HCT116 (cell line): Measurements from ENCODE around the gene PEMT. TPM values are rescaled to one million over a fixed set of nuclear protein-coding genes. Genes with fewer than 3 reads are reported as not detected.

Experiments used
- ATAC-seq: fragments of 200-7000 bp; cut with Tn5 transposase; 2 replicates; pipeline ENCODE4 v1.9.1; 2020; ENCODE audit warnings: mild to moderate bottlenecking, moderate library complexity
- BruUV-seq: library from RNA; stranded (reverse); fragments of 400-500 nt; replicated peaks from 2 replicates; lab custom pipeline; 2021; lab: Mats Ljungman, UMichigan
- CTCF ChIA-PET: fragments of 300-600 bp; sonication (Branson Sonifier 250); formaldehyde crosslinking; loops from one replicate; lab custom pipeline; 2021; ENCODE audit warnings: antibody characterized with exemption; lab: Charles Lee
- POLR2A ChIA-PET: fragments of 300-600, 350-600 bp; sonication (Branson Sonifier 250); formaldehyde crosslinking; loops from one replicate; lab custom pipeline; 2021; ENCODE audit warnings: antibody characterized with exemption; lab: Charles Lee
- RAD21 ChIA-PET, 2 experiments: fragments of 300-600 bp; sonication (Branson Sonifier 250); formaldehyde crosslinking; loops; one replicate each; lab custom pipeline; 2023; ENCODE audit warnings: low total read pairs in 2 of 2; ENCODE audit not compliant: uncharacterized antibody in 2 of 2, unreplicated experiment in 2 of 2, low non-redundant PET in 1 of 2; lab: Charles Lee
- DNase-seq: peaks from one replicate; pipeline ENCODE4 v3.0.0-alpha.2; 2010; ENCODE audit warnings: low read depth, low spot score
- H2AFZ ChIP-seq: fragments of 200-600 bp; shearing (Covaris generic), sonication (generic); 2 replicates; pipeline ENCODE4 v1.6.1; 2017; ENCODE audit warnings: low read depth, mixed run types, mixed read lengths, antibody characterized with exemption, low read length; ENCODE audit not compliant: poor library complexity, severe bottlenecking
- H3K27ac ChIP-seq: 2 replicates; pipeline ENCODE4 v1.5.1; 2012; ENCODE audit warnings: low read depth, low read length
- H3K27me3 ChIP-seq: fragments of 200-600 bp; sonication (generic); 2 replicates; pipeline ENCODE4 v1.6.1; 2016; ENCODE audit warnings: mixed run types, low read length, mixed read lengths; ENCODE audit not compliant: insufficient read depth
- H3K36me3 ChIP-seq, 2 experiments: fragments of 200-500 bp in 1 of 2; fragments of 200-600 bp in 1 of 2; sonication (Bioruptor generic) in 1 of 2; sonication (generic) in 1 of 2; 2 replicates each; pipeline versions ENCODE4 v1.5.1 to v1.6.1; 2014 to 2016; ENCODE audit warnings: low read length in 2 of 2, inconsistent platforms in 1 of 2, mixed read lengths in 1 of 2, mixed run types in 1 of 2; ENCODE audit not compliant: insufficient read depth in 2 of 2, control insufficient read depth in 1 of 2
- H3K4me1 ChIP-seq, 2 experiments: fragments of 200-600 bp in 1 of 2; sonication (generic) in 1 of 2; 2 replicates each; pipeline versions ENCODE4 v1.5.1 to v1.6.1; 2012 to 2017; ENCODE audit warnings: low read length in 2 of 2, inconsistent platforms in 1 of 2, mild to moderate bottlenecking in 1 of 2, mixed read lengths in 1 of 2, mixed run types in 1 of 2, moderate library complexity in 1 of 2; ENCODE audit not compliant: insufficient read depth in 2 of 2, control insufficient read depth in 1 of 2
- H3K4me2 ChIP-seq: fragments of 200-600 bp; sonication (generic); 2 replicates; pipeline ENCODE4 v1.6.1; 2017; ENCODE audit warnings: mixed run types, low read length, mixed read lengths
- H3K4me3 ChIP-seq, 2 experiments: fragments of 200-600 bp in 1 of 2; sonication (generic) in 1 of 2; replicated peaks in 1 of 2; 2 replicates each; pipeline ENCODE4 v1.5.1; 2011 to 2016; ENCODE audit warnings: low read length in 2 of 2, control low read depth in 1 of 2, low read depth in 1 of 2, mild to moderate bottlenecking in 1 of 2, mixed read lengths in 1 of 2, mixed run types in 1 of 2
- H3K79me2 ChIP-seq: fragments of 200-600 bp; sonication (generic); 2 replicates; pipeline ENCODE4 v1.6.1; 2017; ENCODE audit warnings: mild to moderate bottlenecking, mixed run types, low read length, moderate library complexity, mixed read lengths; ENCODE audit not compliant: insufficient read depth
- H3K9ac ChIP-seq: fragments of 200-600 bp; sonication (generic); 2 replicates; pipeline ENCODE4 v1.6.1; 2016; ENCODE audit warnings: low read length, mixed read lengths
- H3K9me2 ChIP-seq: fragments of 200-600 bp; sonication (generic), shearing (Covaris generic); 2 replicates; pipeline ENCODE4 v1.6.1; 2017; ENCODE audit warnings: mixed run types, mild to moderate bottlenecking, moderate library complexity; ENCODE audit not compliant: insufficient read depth
- H3K9me3 ChIP-seq, 2 experiments: fragments of 200-500 bp in 1 of 2; fragments of 200-600 bp in 1 of 2; sonication (Bioruptor generic) in 1 of 2; sonication (generic) in 1 of 2; 2 replicates each; pipeline ENCODE4 v1.6.1; 2014 to 2017; ENCODE audit warnings: low read length in 2 of 2, mixed read lengths in 2 of 2, inconsistent platforms in 1 of 2, low read depth in 1 of 2, mild to moderate bottlenecking in 1 of 2, mixed run types in 1 of 2, moderate library complexity in 1 of 2; ENCODE audit not compliant: control insufficient read depth in 1 of 2, insufficient read depth in 1 of 2
- H4K20me1 ChIP-seq: fragments of 200-600 bp; sonication (generic), shearing (Covaris generic); 2 replicates; pipeline ENCODE4 v1.6.1; 2017; ENCODE audit warnings: mixed run types, mild to moderate bottlenecking, moderate library complexity; ENCODE audit not compliant: insufficient read depth
- CBX3 ChIP-seq: IDR thresholded peaks from 2 replicates; pipeline ENCODE4 v1.6.1; 2012; ENCODE audit warnings: low read depth
- CEBPB ChIP-seq: IDR thresholded peaks from 2 replicates; pipeline ENCODE4 v1.6.1; 2012; ENCODE audit warnings: low read depth
- CTCF ChIP-seq, 3 experiments: fragments of 200-600 bp in 1 of 3; sonication (generic) in 1 of 3; IDR thresholded peaks in 2 of 3; conservative IDR thresholded peaks in 1 of 3; 2 replicates each; pipeline ENCODE4 v1.5.1; 2012 to 2017; ENCODE audit warnings: low read depth in 2 of 3, low read length in 2 of 3, antibody characterized with exemption in 1 of 3, borderline replicate concordance in 1 of 3, control low read depth in 1 of 3, mild to moderate bottlenecking in 1 of 3, mixed read lengths in 1 of 3, mixed run types in 1 of 3, moderate library complexity in 1 of 3; ENCODE audit not compliant: insufficient read depth in 1 of 3
- EGR1 ChIP-seq: IDR thresholded peaks from 2 replicates; pipeline ENCODE4 v1.6.1; 2012; ENCODE audit warnings: low read depth
- ELF1 ChIP-seq: IDR thresholded peaks from 2 replicates; pipeline ENCODE4 v1.6.1; 2012; ENCODE audit warnings: low read depth, borderline replicate concordance
- EZH2 ChIP-seq: fragments of 200-600 bp; sonication (generic); IDR thresholded peaks from 2 replicates; pipeline ENCODE4 v1.6.1; 2017; ENCODE audit warnings: antibody characterized with exemption, mixed run types
- EZH2phosphoT487 ChIP-seq: fragments of 200-600 bp; IDR thresholded peaks from 2 replicates; pipeline ENCODE4 v1.6.1; 2018; ENCODE audit warnings: antibody characterized with exemption, borderline replicate concordance
- FOSL1 ChIP-seq: IDR thresholded peaks from 2 replicates; pipeline ENCODE4 v1.6.1; 2012; ENCODE audit warnings: low read depth
- JUND ChIP-seq: IDR thresholded peaks from 2 replicates; pipeline ENCODE4 v1.6.1; 2012
- MAX ChIP-seq: IDR thresholded peaks from 2 replicates; pipeline ENCODE4 v1.6.1; 2012
- POLR2AphosphoS5 ChIP-seq: IDR thresholded peaks from 2 replicates; pipeline ENCODE4 v1.6.1; 2011; ENCODE audit warnings: mild to moderate bottlenecking, low read depth, low read length, moderate library complexity
- SIN3A ChIP-seq: IDR thresholded peaks from 2 replicates; pipeline ENCODE4 v1.6.1; 2012; ENCODE audit warnings: low read depth
- SP1 ChIP-seq: IDR thresholded peaks from 2 replicates; pipeline ENCODE4 v1.6.1; 2012; ENCODE audit warnings: low read depth
- SRF ChIP-seq: IDR thresholded peaks from 2 replicates; pipeline ENCODE4 v1.6.1; 2012; ENCODE audit warnings: low read depth
- YY1 ChIP-seq: IDR thresholded peaks from 2 replicates; pipeline ENCODE4 v1.6.1; 2011; ENCODE audit warnings: low read length, low read depth, moderate library complexity, mild to moderate bottlenecking; ENCODE audit not compliant: insufficient replicate concordance; ENCODE audit errors: extremely low read depth
- ZFX ChIP-seq: fragments of 450-650 bp; IDR thresholded peaks from 2 replicates; pipeline ENCODE4 v1.6.1; 2017
- ZNF274 ChIP-seq: fragments of 200-500 bp; sonication (Bioruptor generic); IDR thresholded peaks from 2 replicates; pipeline ENCODE4 v1.6.1; 2014; ENCODE audit warnings: mild to moderate bottlenecking, low read depth, low read length, inconsistent platforms
- intact Hi-C: fragments of 100-400 bp; cut with micrococcal nuclease; formaldehyde crosslinking; loops from 2 replicates; pipeline ENCODE4 v1.10.0; 2022
- total RNA-seq: library from RNA; stranded (reverse); gene quantifications from one replicate; pipeline ENCODE4 v1.2.1, GENCODE V29; 2021; ENCODE audit not compliant: unreplicated experiment
- TF ChIP-seq, protein P1 (sequence below): IDR thresholded peaks from 2 replicates; pipeline ENCODE4 v1.6.1; 2012
- TF ChIP-seq, protein P2 (sequence below): IDR thresholded peaks from 2 replicates; pipeline ENCODE4 v1.6.1; 2011; ENCODE audit warnings: mild to moderate bottlenecking, low read length, moderate library complexity; ENCODE audit not compliant: insufficient replicate concordance; ENCODE audit errors: extremely low read depth

PEMT gene
- total RNA-seq, 1 experiment from 2014 or later: 52.1 TPM

DNA sequence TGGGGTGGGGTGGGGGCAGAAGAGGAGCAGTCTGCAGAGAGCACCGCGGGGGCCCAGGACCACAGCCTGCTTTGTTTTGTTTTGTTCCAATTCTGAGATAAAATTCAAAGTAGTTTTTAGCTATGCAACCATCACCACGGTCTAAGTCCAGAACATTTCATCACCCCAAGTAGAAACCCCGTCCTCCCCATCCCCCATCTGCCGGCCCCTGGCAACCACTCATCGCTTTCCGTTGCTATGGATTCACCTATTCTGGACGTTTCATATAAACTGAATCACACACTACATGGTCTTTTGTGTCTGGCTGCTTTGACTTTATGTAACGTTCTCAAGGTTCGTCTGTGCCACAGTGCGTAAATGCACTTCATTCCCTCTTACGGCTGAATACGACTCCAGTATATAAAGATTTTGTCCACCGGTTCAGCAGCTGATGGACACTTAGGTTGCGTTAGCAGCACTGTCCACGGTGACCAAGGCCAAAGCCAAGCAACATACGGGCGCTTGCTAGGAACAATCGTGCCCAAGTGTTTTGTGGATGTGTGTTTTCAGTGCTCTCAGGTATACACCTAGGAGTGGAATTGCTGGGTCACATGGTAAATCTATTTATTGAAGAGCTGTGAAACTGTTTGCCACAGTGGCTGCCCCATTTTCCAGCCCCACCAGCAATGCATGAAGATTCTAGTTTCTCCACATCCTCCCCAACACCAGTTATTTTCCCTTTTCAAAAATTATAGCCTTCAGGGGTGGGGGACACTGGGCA, 67.6 kb downstream of the PEMT start:
- no TSS peak for BruUV-seq
- ATAC-seq (no peak), DNase-seq (no peak)
- Histone ChIP-seq H3K9me3 (no peaks in the 10 kb centered on the region), H3K27ac (no peak overlapping the region), H3K27me3 (no peaks in the 10 kb centered on the region), H3K36me3 (no peaks in the 10 kb centered on the region), H3K9ac (no peak overlapping the region), H3K4me3 (no peak overlapping the region), H3K79me2 (no peaks in the 10 kb centered on the region), H4K20me1 (no peaks in the 10 kb centered on the region), H2AFZ (no peak overlapping the region), H3K9me2 (no peaks in the 10 kb centered on the region), H3K4me1 (no peaks in the 10 kb centered on the region), H3K4me2 (no peak overlapping the region)
- POLR2A ChIA-PET: no interaction called here
- TF ChIP-seq EGR1 (no peak), ZNF274 (no peak), ELF1 (no peak), SP1 (no peak), POLR2AphosphoS5 (no peak), SIN3A (no peak), CBX3 (no peak), SRF (no peak), MAX (no peak), ZFX (no peak), FOSL1 (no peak), CTCF (IDR thresholded peaks at IDR 0.05 in 2 of 3, conservative IDR thresholded peaks at IDR 0.05 in 1 of 3; ENCODE audit: borderline replicate concordance in 1 of 3, insufficient read depth in 1 of 3, low read depth in 2 of 3, low read length in 2 of 3) (no peak), EZH2 (no peak), CEBPB (no peak), JUND (no peak), YY1 (no peak), EZH2phosphoT487 (no peak)
- TF ChIP-seq, protein P1, sequence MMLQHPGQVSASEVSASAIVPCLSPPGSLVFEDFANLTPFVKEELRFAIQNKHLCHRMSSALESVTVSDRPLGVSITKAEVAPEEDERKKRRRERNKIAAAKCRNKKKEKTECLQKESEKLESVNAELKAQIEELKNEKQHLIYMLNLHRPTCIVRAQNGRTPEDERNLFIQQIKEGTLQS: no peak
- TF ChIP-seq, protein P2, sequence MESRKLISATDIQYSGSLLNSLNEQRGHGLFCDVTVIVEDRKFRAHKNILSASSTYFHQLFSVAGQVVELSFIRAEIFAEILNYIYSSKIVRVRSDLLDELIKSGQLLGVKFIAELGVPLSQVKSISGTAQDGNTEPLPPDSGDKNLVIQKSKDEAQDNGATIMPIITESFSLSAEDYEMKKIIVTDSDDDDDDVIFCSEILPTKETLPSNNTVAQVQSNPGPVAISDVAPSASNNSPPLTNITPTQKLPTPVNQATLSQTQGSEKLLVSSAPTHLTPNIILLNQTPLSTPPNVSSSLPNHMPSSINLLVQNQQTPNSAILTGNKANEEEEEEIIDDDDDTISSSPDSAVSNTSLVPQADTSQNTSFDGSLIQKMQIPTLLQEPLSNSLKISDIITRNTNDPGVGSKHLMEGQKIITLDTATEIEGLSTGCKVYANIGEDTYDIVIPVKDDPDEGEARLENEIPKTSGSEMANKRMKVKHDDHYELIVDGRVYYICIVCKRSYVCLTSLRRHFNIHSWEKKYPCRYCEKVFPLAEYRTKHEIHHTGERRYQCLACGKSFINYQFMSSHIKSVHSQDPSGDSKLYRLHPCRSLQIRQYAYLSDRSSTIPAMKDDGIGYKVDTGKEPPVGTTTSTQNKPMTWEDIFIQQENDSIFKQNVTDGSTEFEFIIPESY: no peak
- intact Hi-C loops: no loop called here
- CTCF ChIA-PET: interaction anchor here (1.0 kb wide), 1 partner anchor 28 kb away, joined by 3 read pairs; the partner anchor contains the start of gene RASD1
- RAD21 ChIA-PET: no interaction called here
